ENCODE data around the gene C1QTNF2.

DNA sequence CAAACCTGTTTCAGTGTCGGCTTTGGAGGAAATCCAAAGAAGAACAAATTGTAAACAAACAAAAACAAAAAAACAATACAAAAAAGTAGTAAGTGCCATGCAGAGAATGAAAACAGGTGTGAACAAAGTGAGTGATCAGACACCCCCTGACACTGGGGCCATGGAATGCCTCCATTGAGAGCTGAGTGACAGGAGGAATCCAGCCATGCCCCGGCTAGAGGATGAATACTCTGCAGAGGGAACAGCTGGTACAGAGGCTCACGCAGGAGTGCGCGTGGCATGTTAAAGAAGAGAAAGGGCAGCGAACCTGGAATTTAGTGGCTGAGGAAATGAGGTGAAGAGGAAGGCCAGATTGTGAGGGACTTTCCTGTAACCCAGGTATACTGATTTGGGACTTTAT, 42.6 kb downstream of the C1QTNF2 start:
- TF ChIP-seq CTCF (IDR thresholded peaks at IDR 0.05) (no peak), POLR2AphosphoS5 (IDR thresholded peaks at IDR 0.05) (no peak), POLR2A (IDR thresholded peaks at IDR 0.05) (no peak), EP300 (IDR thresholded peaks at IDR 0.05) (no peak)

All from upper lobe of left lung (tissue), 4 donors.